ENCODE results near the gene KDM8.
"Not testable (repeated sequence)": the region's sequence is repeated elsewhere in the genome, so short reads cannot be mapped to it uniquely, and the experiment has no call there.

The KDM8 gene

DNA sequence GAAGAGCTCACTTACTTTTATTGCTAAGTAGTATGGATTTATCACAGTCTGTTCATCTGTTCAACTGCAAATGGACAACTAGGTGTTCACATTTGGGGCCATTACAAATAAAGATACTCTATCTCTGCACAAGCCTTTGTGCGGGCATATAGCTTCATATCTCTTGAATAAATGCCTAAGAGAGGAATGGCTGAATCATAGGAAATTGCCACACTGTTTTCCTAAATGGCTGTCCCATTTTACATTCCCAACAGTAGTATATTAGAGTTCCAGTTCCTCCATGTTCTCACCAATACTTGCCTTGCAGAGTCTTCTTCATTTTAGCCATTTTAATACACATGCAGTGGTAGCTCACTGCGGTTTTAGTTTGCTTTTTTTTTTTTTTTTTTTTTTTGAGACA, 44.7 kb downstream of the KDM8 start:
- Histone ChIP-seq H3K9me2 (replicated peaks; ENCODE audit: insufficient read depth, low read length) (no peaks in the 10 kb centered on the region), H3K9me3 (ENCODE audit: insufficient read depth, low read length) (no peaks in the 10 kb centered on the region), H3K4me3 (ENCODE audit: insufficient read depth, low read length, poor library complexity, severe bottlenecking) (no peak overlapping the region), H3K9ac (ENCODE audit: low read length) (no peak overlapping the region), H3K36me3 (ENCODE audit: low read length) (no peaks in the 10 kb centered on the region), H3F3A (ENCODE audit: insufficient read depth) (no peaks in the 10 kb centered on the region), H3K27ac (ENCODE audit: low read depth, low read length) (no peak overlapping the region), H2AFZ (ENCODE audit: low read depth, low read length, severe bottlenecking) (no peak overlapping the region), H3K4me2 (ENCODE audit: low read depth, low read length, poor library complexity, severe bottlenecking) (no peak overlapping the region), H4K20me1 (ENCODE audit: low read depth, low read length) (no peaks in the 10 kb centered on the region), H3K79me2 (ENCODE audit: insufficient read depth, low read length) (no peaks in the 10 kb centered on the region), H3K27me3 (ENCODE audit: low read length) (no peaks in the 10 kb centered on the region)
- no peak for TF ChIP-seq EZH2phosphoT487 (conservative IDR thresholded peaks at IDR 0.05; ENCODE audit: low read length)
- TF ChIP-seq, protein P1, sequence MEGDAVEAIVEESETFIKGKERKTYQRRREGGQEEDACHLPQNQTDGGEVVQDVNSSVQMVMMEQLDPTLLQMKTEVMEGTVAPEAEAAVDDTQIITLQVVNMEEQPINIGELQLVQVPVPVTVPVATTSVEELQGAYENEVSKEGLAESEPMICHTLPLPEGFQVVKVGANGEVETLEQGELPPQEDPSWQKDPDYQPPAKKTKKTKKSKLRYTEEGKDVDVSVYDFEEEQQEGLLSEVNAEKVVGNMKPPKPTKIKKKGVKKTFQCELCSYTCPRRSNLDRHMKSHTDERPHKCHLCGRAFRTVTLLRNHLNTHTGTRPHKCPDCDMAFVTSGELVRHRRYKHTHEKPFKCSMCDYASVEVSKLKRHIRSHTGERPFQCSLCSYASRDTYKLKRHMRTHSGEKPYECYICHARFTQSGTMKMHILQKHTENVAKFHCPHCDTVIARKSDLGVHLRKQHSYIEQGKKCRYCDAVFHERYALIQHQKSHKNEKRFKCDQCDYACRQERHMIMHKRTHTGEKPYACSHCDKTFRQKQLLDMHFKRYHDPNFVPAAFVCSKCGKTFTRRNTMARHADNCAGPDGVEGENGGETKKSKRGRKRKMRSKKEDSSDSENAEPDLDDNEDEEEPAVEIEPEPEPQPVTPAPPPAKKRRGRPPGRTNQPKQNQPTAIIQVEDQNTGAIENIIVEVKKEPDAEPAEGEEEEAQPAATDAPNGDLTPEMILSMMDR (IDR thresholded peaks at IDR 0.05; ENCODE audit: insufficient read depth, low read length, poor library complexity, severe bottlenecking) = no peak

GRCh38 chr16:27248886-27249285, 45.6 kb downstream of the KDM8 start:
- not testable (repeated sequence) for H3K9me2 ChIP-seq (replicated peaks; ENCODE audit: insufficient read depth, low read length); H3K4me2 ChIP-seq (ENCODE audit: low read depth, low read length, poor library complexity, severe bottlenecking)

DNA sequence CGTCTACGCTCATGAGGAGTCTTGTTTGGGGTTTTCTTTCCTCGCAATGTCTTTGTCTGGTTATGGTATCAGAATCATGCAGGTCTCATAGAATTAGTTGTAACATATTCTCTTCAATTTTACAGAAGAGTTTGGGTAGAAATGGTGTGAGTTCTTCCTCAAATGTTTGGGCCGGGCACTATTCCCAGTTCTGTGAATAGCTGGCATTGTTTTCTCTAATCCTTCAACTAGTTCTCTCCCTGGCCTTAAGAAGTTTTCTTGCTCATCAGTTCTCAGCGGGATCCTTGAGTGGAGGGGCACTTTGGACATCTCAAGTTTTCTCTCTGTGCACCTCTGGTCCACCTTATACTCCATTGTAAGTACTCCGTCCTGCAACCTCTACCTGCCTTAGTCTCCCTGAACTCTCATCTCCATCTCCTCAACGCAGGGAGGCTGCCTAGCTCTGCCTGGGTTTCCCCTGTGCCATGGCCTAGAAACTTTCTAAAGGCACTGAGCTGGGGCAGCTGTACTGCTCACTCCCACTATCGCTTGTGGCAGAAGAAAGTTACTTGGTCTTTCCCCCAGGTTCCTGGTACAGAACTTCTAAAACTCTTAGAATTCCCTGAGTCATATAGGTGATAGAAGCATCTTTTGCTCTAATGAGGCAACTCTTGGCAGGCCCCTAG, 48.3 kb downstream of the KDM8 start:
- no peak overlapping the region for H3K4me3 ChIP-seq (ENCODE audit: insufficient read depth, low read length, poor library complexity, severe bottlenecking)
- no peak overlapping the region for H3K9ac ChIP-seq (ENCODE audit: low read length)
- no peak overlapping the region for H3K4me2 ChIP-seq (ENCODE audit: low read depth, low read length, poor library complexity, severe bottlenecking)
- TF ChIP-seq, protein P1 (IDR thresholded peaks at IDR 0.05; ENCODE audit: insufficient read depth, low read length, poor library complexity, severe bottlenecking) = no peak
- TF ChIP-seq EZH2phosphoT487 (conservative IDR thresholded peaks at IDR 0.05; ENCODE audit: low read length) = no peak
- H3K36me3 ChIP-seq (ENCODE audit: low read length) = no peaks in the 10 kb centered on the region
- no peaks in the 10 kb centered on the region for H3F3A ChIP-seq (ENCODE audit: insufficient read depth)
- no peaks in the 10 kb centered on the region for H3K9me2 ChIP-seq (replicated peaks; ENCODE audit: insufficient read depth, low read length)
- H3K27me3 ChIP-seq (ENCODE audit: low read length) = no peaks in the 10 kb centered on the region
- H3K9me3 ChIP-seq (ENCODE audit: insufficient read depth, low read length) = no peaks in the 10 kb centered on the region
- H3K27ac ChIP-seq (ENCODE audit: low read depth, low read length) = no peak overlapping the region
- no peaks in the 10 kb centered on the region for H4K20me1 ChIP-seq (ENCODE audit: low read depth, low read length)
- H3K79me2 ChIP-seq (ENCODE audit: insufficient read depth, low read length) = no peaks in the 10 kb centered on the region
- no peak overlapping the region for H2AFZ ChIP-seq (ENCODE audit: low read depth, low read length, severe bottlenecking)

More at GRCh38 chr16:27248886-27249285, 45.6 kb downstream of the KDM8 start:
- H4K20me1 ChIP-seq (ENCODE audit: low read depth, low read length); H3K4me3 ChIP-seq (ENCODE audit: insufficient read depth, low read length, poor library complexity, severe bottlenecking); H3K79me2 ChIP-seq (ENCODE audit: insufficient read depth, low read length); H3K27ac ChIP-seq (ENCODE audit: low read depth, low read length); H2AFZ ChIP-seq (ENCODE audit: low read depth, low read length, severe bottlenecking); H3F3A ChIP-seq (ENCODE audit: insufficient read depth); H3K9me3 ChIP-seq (ENCODE audit: insufficient read depth, low read length); H3K36me3 ChIP-seq (ENCODE audit: low read length); H3K9ac ChIP-seq (ENCODE audit: low read length); H3K27me3 ChIP-seq (ENCODE audit: low read length): not testable (repeated sequence)

GRCh38 chr16:27252206-27252585, 48.9 kb downstream of the KDM8 start:
- Histone ChIP-seq H3K9me2 (replicated peaks; ENCODE audit: insufficient read depth, low read length) (no peaks in the 10 kb centered on the region), H3K27ac (ENCODE audit: low read depth, low read length) (no peak overlapping the region), H3K4me2 (ENCODE audit: low read depth, low read length, poor library complexity, severe bottlenecking) (no peak overlapping the region), H3K36me3 (ENCODE audit: low read length) (no peaks in the 10 kb centered on the region), H3K9ac (ENCODE audit: low read length) (no peak overlapping the region), H3K79me2 (ENCODE audit: insufficient read depth, low read length) (no peaks in the 10 kb centered on the region), H3K4me3 (ENCODE audit: insufficient read depth, low read length, poor library complexity, severe bottlenecking) (no peak overlapping the region), H2AFZ (ENCODE audit: low read depth, low read length, severe bottlenecking) (no peak overlapping the region), H3K27me3 (ENCODE audit: low read length) (no peaks in the 10 kb centered on the region), H3F3A (ENCODE audit: insufficient read depth) (no peaks in the 10 kb centered on the region), H4K20me1 (ENCODE audit: low read depth, low read length) (no peaks in the 10 kb centered on the region), H3K9me3 (ENCODE audit: insufficient read depth, low read length) (no peaks in the 10 kb centered on the region)
- TF ChIP-seq, protein P1 (IDR thresholded peaks at IDR 0.05; ENCODE audit: insufficient read depth, low read length, poor library complexity, severe bottlenecking) = no peak
- TF ChIP-seq EZH2phosphoT487 (conservative IDR thresholded peaks at IDR 0.05; ENCODE audit: low read length) = no peak
